A549 (cell line): Measurements from ENCODE around the gene EHD3. TPM values are rescaled to one million over a fixed set of nuclear protein-coding genes. Genes with fewer than 3 reads are reported as not detected.

ENCODE experiments used
- ATAC-seq, 2 experiments: fragments of 200-7000 bp in 1 of 2; fragments of >200 bp in 1 of 2; cut with Nextera tagmentation in 1 of 2; cut with Tn5 transposase in 1 of 2; 3 replicates each; pipeline versions ENCODE4 v1.8.0 to v1.9.1; 2018 to 2020; ENCODE audit warnings: mild to moderate bottlenecking in 1 of 2, moderate library complexity in 1 of 2
- CTCF ChIA-PET: fragments of 300-600 bp; sonication (Branson Sonifier 250); formaldehyde crosslinking; extraction: SDS; loops from one replicate; lab custom pipeline; 2021; ENCODE audit warnings: antibody characterized with exemption, inconsistent platforms; lab: Yijun Ruan, JAX
- POLR2A ChIA-PET: fragments of 350-600 bp; formaldehyde crosslinking; extraction: SDS; loops from one replicate; lab custom pipeline; 2021; ENCODE audit warnings: antibody characterized with exemption, inconsistent platforms; lab: Yijun Ruan, JAX
- DNase-seq, 2 experiments: peaks; one replicate each; pipeline versions ENCODE4 v3.0.0 to v3.0.0-alpha.2; 2011 to 2016; ENCODE audit warnings: low read depth in 1 of 2, low spot score in 1 of 2
- FAIRE-seq: peaks from 2 replicates; lab custom pipeline; 2011; peaks lifted over from hg19 to GRCh38; lab: Jason Lieb, UNC
- H3K27ac ChIP-seq, 2 experiments: fragments of >200 bp; sonication (Bioruptor Twin); formaldehyde crosslinking; 3 replicates each; pipeline ENCODE4 v1.5.1; 2016 to 2017
- H3K4me1 ChIP-seq: fragments of >200 bp; sonication (Bioruptor Twin); formaldehyde crosslinking; 3 replicates; pipeline ENCODE4 v1.6.1; 2016
- H3K4me2 ChIP-seq: fragments of >200 bp; sonication (Bioruptor Twin); formaldehyde crosslinking; 3 replicates; pipeline ENCODE4 v1.6.1; 2016
- H3K4me3 ChIP-seq: fragments of >200 bp; sonication (Bioruptor Twin); formaldehyde crosslinking; 3 replicates; pipeline ENCODE4 v1.5.1; 2016
- H3K9me3 ChIP-seq: fragments of >200 bp; sonication (Bioruptor Twin); formaldehyde crosslinking; 3 replicates; pipeline ENCODE4 v1.6.1; 2016
- BHLHE40 ChIP-seq: IDR thresholded peaks from 2 replicates; pipeline ENCODE4 v1.6.1; 2012; ENCODE audit warnings: low read depth, low read length, inconsistent platforms
- CBX2 ChIP-seq: fragments of 200-600 bp; sonication (generic); IDR thresholded peaks from 2 replicates; pipeline ENCODE4 v1.6.1; 2016; ENCODE audit warnings: low read depth, mild to moderate bottlenecking, borderline replicate concordance
- EHF ChIP-seq: fragments of 250-450 bp; sonication (Bioruptor Pico); IDR thresholded peaks from 2 replicates; pipeline ENCODE4 v1.5.0; 2020; ENCODE audit warnings: mild to moderate bottlenecking
- FOSB ChIP-seq: fragments of 250-450 bp; sonication (Bioruptor Pico); IDR thresholded peaks from 2 replicates; pipeline ENCODE4 v1.5.0; 2020; ENCODE audit warnings: mild to moderate bottlenecking, moderate library complexity
- FOSL2 ChIP-seq, 2 experiments: fragments of 450-650 bp in 1 of 2; fragments of >200 bp in 1 of 2; sonication (Bioruptor Twin) in 1 of 2; formaldehyde crosslinking; IDR thresholded peaks; 2 replicates each; pipeline versions ENCODE4 v1.5.0 to v1.6.1; 2016 to 2020; ENCODE audit warnings: mild to moderate bottlenecking in 1 of 2, moderate library complexity in 1 of 2
- GATA3 ChIP-seq: IDR thresholded peaks from 2 replicates; pipeline ENCODE4 v1.6.1; 2012; ENCODE audit warnings: borderline replicate concordance
- HDAC2 ChIP-seq: fragments of 200-600 bp; sonication (generic); IDR thresholded peaks from 2 replicates; pipeline ENCODE4 v1.6.1; 2016
- HOXA7 ChIP-seq: fragments of 250-450 bp; sonication (Bioruptor Pico); IDR thresholded peaks from 2 replicates; pipeline ENCODE4 v1.5.0; 2020; ENCODE audit warnings: mild to moderate bottlenecking, moderate library complexity
- JUNB ChIP-seq: fragments of >200 bp; sonication (Bioruptor Twin); formaldehyde crosslinking; IDR thresholded peaks from 2 replicates; pipeline ENCODE4 v1.6.1; 2016
- KDM5A ChIP-seq: fragments of 200-600 bp; sonication (generic); IDR thresholded peaks from 2 replicates; pipeline ENCODE4 v1.6.1; 2016; ENCODE audit warnings: antibody characterized with exemption, mild to moderate bottlenecking
- MAFK ChIP-seq: fragments of 450-650 bp; IDR thresholded peaks from 2 replicates; pipeline ENCODE4 v1.6.1; 2014; ENCODE audit not compliant: partially characterized antibody
- NPAS2 ChIP-seq: fragments of 250-450 bp; sonication (Bioruptor Pico); IDR thresholded peaks from 2 replicates; pipeline ENCODE4 v1.8.0; 2022; ENCODE audit warnings: mild to moderate bottlenecking, moderate library complexity, borderline replicate concordance
- PHF8 ChIP-seq: fragments of 200-600 bp; sonication (generic); IDR thresholded peaks from 2 replicates; pipeline ENCODE4 v1.6.1; 2016; ENCODE audit warnings: low read depth, mild to moderate bottlenecking, antibody characterized with exemption, moderate library complexity, borderline replicate concordance
- RAD21 ChIP-seq, 2 experiments: fragments of >200 bp in 1 of 2; sonication (Bioruptor Twin) in 1 of 2; formaldehyde crosslinking in 1 of 2; IDR thresholded peaks in 1 of 2; conservative IDR thresholded peaks in 1 of 2; 2 replicates in 1 of 2; 3 replicates in 1 of 2; pipeline ENCODE4 v1.6.1; 2012 to 2018; ENCODE audit warnings: inconsistent platforms in 1 of 2
- RCOR1 ChIP-seq: fragments of 150-350 bp; IDR thresholded peaks from 2 replicates; pipeline ENCODE4 v1.6.1; 2014; ENCODE audit warnings: antibody characterized with exemption, low read length, low read depth
- SREBF2 ChIP-seq: fragments of 450-650 bp; IDR thresholded peaks from 2 replicates; pipeline ENCODE4 v1.6.1; 2014; ENCODE audit warnings: mild to moderate bottlenecking, moderate library complexity
- ZFP36 ChIP-seq: fragments of 450-650 bp; IDR thresholded peaks from 2 replicates; pipeline ENCODE4 v1.6.1; 2014; ENCODE audit warnings: borderline replicate concordance; ENCODE audit not compliant: partially characterized antibody
- WGBS: methylation state at CpG from one replicate; pipeline ENCODE4 v1.1.6; 2017; ENCODE audit errors: missing lambda C conversion rate; 5-methylcytosine and 5-hydroxymethylcytosine counted together
- polyA plus RNA-seq, 4 experiments: library from polyadenylated mRNA; depleted of rRNA in 3 of 4; stranded (reverse); fragments of >200 nt; fragmentation: RNase III in 1 of 4; extraction: RNeasy Plus Mini Kit Qiagen cat#74134 plus additional on column Dnase treatment in 1 of 4; gene quantifications; 2 replicates in 3 of 4; 3 replicates in 1 of 4; pipeline ENCODE4 v1.2.3, GENCODE V29; 2011 to 2017
- TF ChIP-seq, protein P1 (sequence below): fragments of >200 bp; sonication (Bioruptor Twin); formaldehyde crosslinking; IDR thresholded peaks from 3 replicates; pipeline ENCODE4 v1.5.1; 2016
- TF ChIP-seq, protein P2 (sequence below): fragments of 250-450 bp; sonication (Bioruptor Pico); IDR thresholded peaks from 2 replicates; pipeline ENCODE4 v1.5.0; 2021; ENCODE audit warnings: mild to moderate bottlenecking, moderate library complexity, borderline replicate concordance
- TF ChIP-seq, protein P3 (sequence below): fragments of 450-650 bp; IDR thresholded peaks from 2 replicates; pipeline ENCODE4 v1.6.1; 2014; ENCODE audit warnings: antibody characterized with exemption
- TF ChIP-seq, protein P4 (sequence below): fragments of 200-600 bp; sonication (generic); IDR thresholded peaks from 2 replicates; pipeline ENCODE4 v1.6.1; 2016; ENCODE audit warnings: antibody characterized with exemption, mild to moderate bottlenecking, moderate library complexity

Gene EHD3
- polyA plus RNA-seq, 2 of the 4 experiments (the other 2 are of a cell fraction) = 8.7 to 10.6 TPM

DNA sequence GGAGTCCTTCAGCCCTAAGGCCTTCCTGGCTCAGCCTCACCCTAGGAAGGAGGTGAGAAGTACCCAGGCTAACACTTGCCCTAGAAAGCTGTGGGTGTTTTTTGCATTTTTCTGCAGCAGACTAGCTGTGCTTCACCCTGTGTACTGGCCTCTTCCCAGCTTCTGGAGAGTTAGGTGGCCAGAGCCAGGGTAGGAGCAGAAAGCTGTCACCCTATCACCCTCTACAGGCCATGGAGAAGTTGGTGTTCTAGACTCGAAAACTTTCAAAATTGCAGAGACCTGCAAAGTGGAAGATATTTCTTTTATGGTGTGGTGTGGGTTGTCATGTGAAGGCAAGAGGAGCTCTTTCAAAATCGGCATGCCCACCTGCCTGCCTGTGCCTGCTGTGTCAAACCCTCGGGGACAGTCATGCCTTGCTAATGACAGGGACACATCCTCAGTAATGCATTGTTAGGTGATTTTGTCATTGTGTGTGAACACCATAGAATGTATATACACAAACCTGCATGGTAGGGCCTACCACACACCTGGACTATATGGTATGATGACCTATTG is 29.8 kb downstream of the EHD3 start:
- Histone ChIP-seq H3K4me2 (no peak overlapping the region), H3K4me1 (no peaks in the 10 kb centered on the region), H3K9me3 (no peaks in the 10 kb centered on the region), H3K4me3 (no peak overlapping the region), H3K27ac (no peak overlapping the region)
- POLR2A ChIA-PET = no interaction called here
- 66% methylated on average over 3 of the region's 3 CpGs for WGBS
- DNase-seq (no peak), FAIRE-seq (no peak), ATAC-seq (peak; percentile 40 to 59; a peak in 3 of 6 replicates)
- no peak for TF ChIP-seq CBX2
- TF ChIP-seq RAD21 (conservative IDR thresholded peaks at IDR 0.05 in 1 of 2, IDR thresholded peaks at IDR 0.05 in 1 of 2) = 0 out of 5 replicates have a peak, but pooled peaks of 1 of the 2 experiments have one; percentile 5
- TF ChIP-seq GATA3 = no peak
- no peak for TF ChIP-seq ZFP36
- no peak for TF ChIP-seq EHF (CRISPR knock-in tag)
- CTCF ChIA-PET = interaction anchor here (1.1 to 3.7 kb wide), 3 partner anchors 9 to 70 kb away, joined by 3 to 13 read pairs (median 4); no protein-coding TSS in a partner anchor

DNA sequence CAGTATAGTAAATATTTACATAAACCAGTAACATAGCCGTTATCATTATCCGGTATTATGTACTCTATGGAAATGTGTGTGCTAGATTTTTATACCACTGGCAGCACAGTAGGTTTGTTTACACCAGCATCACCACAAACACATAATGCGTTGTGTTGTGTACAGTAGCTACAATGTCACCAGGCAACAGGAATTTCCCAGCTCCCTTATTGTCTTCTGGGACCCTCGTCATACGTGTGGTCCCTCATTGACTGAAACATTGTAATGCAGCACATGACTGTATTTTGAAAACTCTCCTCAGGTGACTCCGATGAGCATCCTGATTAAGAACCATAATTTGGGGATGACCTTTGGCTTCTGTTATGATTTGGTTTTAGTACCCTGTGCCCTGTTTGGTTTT is 31.3 kb downstream of the EHD3 start:
- Histone ChIP-seq H3K27ac (no peak overlapping the region), H3K4me3 (no peak overlapping the region), H3K4me2 (no peak overlapping the region), H3K9me3 (no peaks in the 10 kb centered on the region), H3K4me1 (no peaks in the 10 kb centered on the region)
- FAIRE-seq = no peak
- DNase-seq = no peak
- ATAC-seq = no peak
- CTCF ChIA-PET = interaction anchor here (1.2 kb wide), 1 partner anchor 32 kb away, joined by 6 read pairs; the partner anchor contains the start of gene EHD3
- WGBS = 88% methylated on average over 6 of the region's 6 CpGs
- TF ChIP-seq BHLHE40 (no peak), FOSL2 (IDR thresholded peaks at IDR 0.05) (no peak), FOSL2 (CRISPR knock-in tag; IDR thresholded peaks at IDR 0.05) (no peak), HDAC2 (no peak), KDM5A (no peak), MAFK (no peak), JUNB (no peak), HOXA7 (CRISPR knock-in tag) (no peak), FOSB (no peak), RCOR1 (no peak), NPAS2 (CRISPR knock-in tag) (no peak), SREBF2 (no peak), CBX2 (no peak), PHF8 (no peak), ZFP36 (no peak), RAD21 (conservative IDR thresholded peaks at IDR 0.05 in 1 of 2, IDR thresholded peaks at IDR 0.05 in 1 of 2) (no peak)
- TF ChIP-seq, protein P1, sequence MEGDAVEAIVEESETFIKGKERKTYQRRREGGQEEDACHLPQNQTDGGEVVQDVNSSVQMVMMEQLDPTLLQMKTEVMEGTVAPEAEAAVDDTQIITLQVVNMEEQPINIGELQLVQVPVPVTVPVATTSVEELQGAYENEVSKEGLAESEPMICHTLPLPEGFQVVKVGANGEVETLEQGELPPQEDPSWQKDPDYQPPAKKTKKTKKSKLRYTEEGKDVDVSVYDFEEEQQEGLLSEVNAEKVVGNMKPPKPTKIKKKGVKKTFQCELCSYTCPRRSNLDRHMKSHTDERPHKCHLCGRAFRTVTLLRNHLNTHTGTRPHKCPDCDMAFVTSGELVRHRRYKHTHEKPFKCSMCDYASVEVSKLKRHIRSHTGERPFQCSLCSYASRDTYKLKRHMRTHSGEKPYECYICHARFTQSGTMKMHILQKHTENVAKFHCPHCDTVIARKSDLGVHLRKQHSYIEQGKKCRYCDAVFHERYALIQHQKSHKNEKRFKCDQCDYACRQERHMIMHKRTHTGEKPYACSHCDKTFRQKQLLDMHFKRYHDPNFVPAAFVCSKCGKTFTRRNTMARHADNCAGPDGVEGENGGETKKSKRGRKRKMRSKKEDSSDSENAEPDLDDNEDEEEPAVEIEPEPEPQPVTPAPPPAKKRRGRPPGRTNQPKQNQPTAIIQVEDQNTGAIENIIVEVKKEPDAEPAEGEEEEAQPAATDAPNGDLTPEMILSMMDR = no peak
- TF ChIP-seq, protein P2, sequence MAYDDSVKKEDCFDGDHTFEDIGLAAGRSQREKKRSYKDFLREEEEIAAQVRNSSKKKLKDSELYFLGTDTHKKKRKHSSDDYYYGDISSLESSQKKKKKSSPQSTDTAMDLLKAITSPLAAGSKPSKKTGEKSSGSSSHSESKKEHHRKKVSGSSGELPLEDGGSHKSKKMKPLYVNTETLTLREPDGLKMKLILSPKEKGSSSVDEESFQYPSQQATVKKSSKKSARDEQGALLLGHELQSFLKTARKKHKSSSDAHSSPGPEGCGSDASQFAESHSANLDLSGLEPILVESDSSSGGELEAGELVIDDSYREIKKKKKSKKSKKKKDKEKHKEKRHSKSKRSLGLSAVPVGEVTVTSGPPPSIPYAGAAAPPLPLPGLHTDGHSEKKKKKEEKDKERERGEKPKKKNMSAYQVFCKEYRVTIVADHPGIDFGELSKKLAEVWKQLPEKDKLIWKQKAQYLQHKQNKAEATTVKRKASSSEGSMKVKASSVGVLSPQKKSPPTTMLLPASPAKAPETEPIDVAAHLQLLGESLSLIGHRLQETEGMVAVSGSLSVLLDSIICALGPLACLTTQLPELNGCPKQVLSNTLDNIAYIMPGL (CRISPR knock-in tag) = no peak
- TF ChIP-seq, protein P3, sequence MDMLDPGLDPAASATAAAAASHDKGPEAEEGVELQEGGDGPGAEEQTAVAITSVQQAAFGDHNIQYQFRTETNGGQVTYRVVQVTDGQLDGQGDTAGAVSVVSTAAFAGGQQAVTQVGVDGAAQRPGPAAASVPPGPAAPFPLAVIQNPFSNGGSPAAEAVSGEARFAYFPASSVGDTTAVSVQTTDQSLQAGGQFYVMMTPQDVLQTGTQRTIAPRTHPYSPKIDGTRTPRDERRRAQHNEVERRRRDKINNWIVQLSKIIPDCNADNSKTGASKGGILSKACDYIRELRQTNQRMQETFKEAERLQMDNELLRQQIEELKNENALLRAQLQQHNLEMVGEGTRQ = no peak
- TF ChIP-seq, protein P4, sequence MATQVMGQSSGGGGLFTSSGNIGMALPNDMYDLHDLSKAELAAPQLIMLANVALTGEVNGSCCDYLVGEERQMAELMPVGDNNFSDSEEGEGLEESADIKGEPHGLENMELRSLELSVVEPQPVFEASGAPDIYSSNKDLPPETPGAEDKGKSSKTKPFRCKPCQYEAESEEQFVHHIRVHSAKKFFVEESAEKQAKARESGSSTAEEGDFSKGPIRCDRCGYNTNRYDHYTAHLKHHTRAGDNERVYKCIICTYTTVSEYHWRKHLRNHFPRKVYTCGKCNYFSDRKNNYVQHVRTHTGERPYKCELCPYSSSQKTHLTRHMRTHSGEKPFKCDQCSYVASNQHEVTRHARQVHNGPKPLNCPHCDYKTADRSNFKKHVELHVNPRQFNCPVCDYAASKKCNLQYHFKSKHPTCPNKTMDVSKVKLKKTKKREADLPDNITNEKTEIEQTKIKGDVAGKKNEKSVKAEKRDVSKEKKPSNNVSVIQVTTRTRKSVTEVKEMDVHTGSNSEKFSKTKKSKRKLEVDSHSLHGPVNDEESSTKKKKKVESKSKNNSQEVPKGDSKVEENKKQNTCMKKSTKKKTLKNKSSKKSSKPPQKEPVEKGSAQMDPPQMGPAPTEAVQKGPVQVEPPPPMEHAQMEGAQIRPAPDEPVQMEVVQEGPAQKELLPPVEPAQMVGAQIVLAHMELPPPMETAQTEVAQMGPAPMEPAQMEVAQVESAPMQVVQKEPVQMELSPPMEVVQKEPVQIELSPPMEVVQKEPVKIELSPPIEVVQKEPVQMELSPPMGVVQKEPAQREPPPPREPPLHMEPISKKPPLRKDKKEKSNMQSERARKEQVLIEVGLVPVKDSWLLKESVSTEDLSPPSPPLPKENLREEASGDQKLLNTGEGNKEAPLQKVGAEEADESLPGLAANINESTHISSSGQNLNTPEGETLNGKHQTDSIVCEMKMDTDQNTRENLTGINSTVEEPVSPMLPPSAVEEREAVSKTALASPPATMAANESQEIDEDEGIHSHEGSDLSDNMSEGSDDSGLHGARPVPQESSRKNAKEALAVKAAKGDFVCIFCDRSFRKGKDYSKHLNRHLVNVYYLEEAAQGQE = no peak
- POLR2A ChIA-PET = no interaction called here
